Hypothalamus (tissue), 51 donors: ENCODE data around the gene PYCR2.

Experiments
- DNase-seq, 51 donors: peaks; one replicate each; lab custom pipeline; 2025; lab: John Stamatoyannopoulos, UW

Gene PYCR2

DNA sequence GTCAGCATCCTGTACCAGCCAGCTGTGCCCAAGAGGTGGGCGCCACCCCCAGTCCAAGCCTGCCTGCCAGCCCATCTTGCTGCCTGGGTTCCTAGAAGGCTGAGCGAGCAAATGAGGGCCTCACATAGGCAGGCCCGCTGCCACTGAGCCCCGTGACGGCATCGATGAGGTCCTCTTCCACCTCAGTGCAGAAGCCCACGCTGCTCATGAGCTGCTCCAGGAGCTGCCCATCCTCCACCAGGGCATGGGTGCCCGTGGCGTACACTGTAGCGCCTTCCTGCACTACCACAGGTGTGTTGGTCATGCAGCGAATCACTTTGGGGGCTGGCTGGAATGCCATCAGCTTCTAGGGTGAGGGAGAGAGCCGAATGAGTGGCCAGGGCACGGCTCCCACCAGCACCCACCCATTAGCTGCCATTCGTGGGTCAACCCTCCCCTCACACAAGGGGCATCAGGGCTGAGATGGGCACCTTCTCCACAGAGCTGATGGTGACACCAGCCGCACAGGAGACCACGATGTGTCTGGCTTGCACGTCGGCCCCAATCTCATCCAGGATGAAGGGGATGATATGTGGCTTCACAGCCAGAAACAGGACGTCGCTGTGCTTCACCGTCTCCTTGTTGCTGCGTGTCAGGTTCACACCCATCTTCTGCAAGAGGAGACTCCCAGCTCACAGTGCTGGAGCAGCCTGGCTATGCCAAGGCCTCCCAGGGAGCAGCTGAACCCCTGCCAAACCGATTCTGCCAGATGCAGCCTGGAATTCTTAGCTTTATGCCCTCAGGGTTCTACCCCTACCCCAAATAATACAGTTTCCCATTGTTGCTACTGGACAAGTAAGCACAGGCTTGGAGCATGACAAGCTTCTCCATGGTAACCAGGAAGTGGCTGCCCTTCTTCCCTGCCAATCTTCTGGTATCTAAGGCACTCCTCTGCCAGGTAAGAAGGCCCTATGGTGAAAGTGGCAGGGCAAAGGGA, 2.0 kb downstream of the PYCR2 start:
- peak in 4 of 51 donors; percentile 8 to 17 (median 10) for DNase-seq

DNA sequence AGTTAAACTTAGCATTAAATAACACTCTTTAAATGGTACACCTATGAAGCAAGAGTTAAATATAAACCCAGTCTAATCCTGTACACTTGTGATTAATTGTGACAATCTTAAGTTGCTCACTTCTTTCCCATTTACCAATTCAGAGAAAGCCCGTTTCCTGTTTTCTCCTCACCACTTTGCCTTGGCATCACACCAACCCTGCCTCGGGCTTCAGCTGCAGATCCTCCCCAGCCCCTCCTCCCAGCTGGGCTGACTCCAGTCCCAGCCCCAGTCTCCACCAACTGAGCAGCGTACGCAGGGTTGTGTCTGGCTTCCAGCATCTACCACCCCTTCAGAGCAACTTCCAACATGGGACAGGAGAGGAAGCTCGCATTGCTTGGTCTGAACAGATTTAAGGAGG, 4.1 kb downstream of the PYCR2 start:
- DNase-seq, result peak in 50 of 51 donors; percentile 10 to 93 (median 74)

DNA sequence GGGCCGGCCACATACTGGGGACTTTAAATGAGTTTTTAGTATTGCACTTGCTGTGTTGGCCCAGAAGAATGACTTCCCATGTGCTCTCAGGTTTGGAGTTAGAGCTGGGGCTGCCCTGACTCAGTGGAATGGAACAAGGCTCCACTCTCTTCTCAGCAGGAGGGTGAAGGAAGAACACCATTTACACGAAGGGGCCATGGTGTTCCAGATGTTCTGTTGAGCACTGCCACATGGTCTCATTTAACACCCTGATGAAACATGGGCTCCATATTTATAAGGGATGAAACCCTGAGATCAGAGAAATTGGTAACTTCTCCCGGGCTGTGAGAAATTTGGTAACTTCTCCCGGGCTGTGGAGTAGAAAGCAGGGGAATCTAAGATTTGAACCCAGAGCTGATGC, 5.8 kb downstream of the PYCR2 start:
- no peak for DNase-seq

DNA sequence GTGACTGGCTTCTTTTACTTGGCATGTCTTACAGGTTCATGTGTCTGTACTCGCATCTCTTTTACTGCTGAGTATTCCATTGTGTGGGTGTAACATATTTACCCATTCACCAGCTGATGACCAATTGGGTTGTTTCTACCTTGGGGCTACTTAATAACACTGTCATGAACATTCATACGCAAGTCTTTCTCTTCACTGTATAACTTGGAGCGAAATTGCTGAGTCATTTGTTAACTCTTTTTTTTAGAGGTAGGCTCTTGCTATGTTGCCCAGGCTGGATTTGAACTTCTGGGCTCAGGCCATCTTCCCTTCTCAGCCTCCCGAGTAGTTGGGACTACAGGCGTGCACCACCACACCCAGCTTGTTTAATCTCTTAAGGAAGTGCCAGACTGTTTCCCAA, 6.5 kb downstream of the PYCR2 start:
- no peak for DNase-seq

DNA sequence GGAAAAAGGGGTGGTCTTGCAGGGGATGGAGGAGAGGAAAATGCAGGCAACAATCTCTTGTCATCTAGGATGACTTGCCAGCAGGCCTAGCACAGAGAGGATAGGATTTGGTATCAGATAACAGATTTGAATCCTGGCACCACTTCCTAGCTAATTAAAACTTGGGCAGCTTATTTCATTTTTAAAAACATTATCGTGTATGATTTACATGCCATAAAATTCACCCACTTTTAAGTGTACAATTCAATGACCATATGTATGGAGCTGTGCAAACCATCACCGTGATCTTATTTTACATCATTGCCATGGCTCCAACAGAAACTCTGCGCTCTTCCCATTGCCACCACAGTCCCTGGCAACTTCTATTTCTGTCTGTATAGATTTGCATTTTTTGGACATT, 6.9 kb downstream of the PYCR2 start:
- DNase-seq, result no peak

DNA sequence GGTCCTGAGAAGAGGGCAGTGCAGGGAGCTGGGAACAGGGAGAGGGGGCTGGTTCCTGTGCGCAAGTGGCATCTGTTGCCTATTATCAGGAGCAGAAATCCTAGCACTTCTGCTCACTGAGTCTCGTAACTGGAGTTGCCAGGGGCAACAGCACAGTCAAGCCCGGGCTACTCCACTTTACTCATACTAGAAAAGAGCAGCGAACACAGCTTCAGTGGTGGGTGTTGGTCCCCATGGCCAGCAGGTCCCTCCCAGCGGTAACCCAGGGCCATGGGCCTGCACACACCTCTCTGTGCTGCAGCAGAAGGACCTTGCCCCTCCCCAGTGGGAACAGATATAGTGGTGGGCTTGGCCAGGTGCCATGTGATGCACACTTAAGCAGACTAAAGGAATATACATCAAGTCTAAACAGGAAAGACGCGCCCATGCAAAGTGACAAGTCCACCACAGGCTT, 8.5 kb downstream of the PYCR2 start:
- DNase-seq, result peak in 16 of 51 donors; percentile 3 to 40 (median 26)

DNA sequence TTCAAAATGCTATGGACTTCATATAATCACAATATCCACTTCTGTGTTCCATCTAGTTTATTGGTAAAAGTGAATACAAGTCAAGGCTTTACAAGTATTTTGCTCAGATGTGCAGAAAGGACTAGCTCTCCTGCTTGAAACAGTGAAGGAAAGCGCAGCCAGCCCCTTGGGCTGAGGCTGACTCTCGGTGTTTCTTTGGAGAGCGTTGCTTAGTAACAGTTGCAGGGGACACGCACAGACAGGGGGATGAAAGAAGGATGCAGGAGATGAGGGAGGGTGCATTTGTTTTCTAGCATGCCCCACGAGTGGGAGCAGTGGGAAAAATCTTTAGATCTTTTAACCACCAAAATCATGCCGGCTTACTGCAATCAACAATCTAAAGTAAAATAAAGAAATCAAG, 9.1 kb downstream of the PYCR2 start:
- DNase-seq, result peak in 9 of 51 donors; percentile 6 to 37 (median 14)

DNA sequence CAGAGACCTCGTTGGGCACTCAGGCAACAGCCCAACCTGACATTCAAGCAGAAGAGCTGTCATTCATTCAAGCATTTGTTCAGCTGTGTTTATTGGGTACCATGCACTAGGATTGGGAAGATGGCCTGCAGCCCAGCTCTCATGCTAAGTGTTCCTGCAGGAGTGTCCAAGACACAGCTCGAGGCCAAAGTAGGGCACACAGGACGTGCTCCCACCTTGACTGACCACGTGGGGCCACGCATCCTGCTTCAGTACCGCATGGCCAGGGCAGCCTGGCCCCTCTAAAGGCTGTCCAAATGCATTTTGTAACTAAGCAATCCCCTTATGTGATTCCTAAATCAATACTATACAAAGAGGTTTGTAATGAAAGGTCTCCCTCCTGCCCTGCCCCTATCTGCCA, 9.7 kb downstream of the PYCR2 start:
- DNase-seq, result no peak

DNA sequence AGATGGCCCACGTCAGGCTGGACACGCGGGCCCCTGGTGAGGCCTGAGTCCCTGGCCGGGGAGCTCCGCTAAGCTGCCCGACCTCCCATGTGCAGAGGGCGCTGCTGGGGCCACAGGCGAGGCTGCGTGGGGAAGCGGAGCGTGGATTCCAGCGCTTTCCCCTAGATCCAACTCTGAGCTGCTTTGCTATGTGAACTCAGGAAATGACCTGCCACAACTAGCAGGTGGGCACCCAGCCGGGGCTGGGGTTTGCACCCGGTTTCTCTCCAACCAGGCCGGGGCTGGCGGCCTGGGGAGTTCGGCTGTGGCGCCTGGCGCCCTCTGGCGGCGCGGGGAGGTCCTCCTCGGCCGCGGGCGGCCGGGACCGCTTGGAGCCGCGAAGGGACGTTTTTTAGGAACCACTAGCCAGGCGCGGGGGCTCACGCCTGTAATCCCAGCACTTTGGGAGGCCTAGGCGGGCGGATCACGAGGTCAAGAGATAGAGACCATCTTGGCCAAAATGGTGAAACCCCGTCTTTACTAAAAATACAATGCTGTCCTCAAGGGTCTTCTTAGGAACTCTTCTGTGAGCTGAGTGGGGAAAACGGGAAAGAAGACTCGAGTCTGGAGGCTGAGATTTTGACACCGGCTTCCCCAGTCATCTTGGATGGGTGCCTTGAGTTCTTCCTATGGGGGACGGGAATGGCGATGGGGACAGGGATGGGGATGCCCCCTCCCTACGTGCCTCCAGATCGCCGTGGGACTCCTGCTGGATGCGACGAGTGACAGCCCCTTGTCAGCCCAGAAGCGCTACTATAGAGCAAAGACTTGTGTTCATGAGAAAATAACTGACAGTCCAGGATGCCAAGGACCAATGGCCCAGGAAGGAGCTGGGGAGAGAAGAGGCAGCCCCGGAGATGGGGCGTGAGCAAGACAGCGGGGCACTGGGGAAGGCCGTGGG, 12.6 kb downstream of the PYCR2 start:
- DNase-seq, result peak in 40 of 51 donors; percentile 3 to 81 (median 33)

DNA sequence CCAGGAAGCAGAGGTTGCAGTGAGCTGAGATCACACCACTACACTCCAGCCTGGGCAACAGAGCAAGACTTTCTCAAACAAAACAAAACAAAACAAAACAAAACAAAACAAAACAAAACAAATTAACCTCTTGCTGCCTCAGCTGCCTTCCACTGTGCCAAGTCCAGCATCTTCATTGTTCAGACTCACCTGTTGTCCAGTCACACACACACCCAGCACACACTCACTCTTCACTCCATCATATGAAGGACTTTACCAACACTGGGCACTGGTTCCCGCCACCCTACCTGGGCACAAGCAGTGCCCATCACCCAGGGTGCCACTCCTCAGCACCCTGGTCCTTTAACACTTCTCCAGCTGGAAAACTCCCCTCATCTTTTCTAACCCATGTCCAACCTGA, 14.6 kb downstream of the PYCR2 start:
- no peak for DNase-seq

DNA sequence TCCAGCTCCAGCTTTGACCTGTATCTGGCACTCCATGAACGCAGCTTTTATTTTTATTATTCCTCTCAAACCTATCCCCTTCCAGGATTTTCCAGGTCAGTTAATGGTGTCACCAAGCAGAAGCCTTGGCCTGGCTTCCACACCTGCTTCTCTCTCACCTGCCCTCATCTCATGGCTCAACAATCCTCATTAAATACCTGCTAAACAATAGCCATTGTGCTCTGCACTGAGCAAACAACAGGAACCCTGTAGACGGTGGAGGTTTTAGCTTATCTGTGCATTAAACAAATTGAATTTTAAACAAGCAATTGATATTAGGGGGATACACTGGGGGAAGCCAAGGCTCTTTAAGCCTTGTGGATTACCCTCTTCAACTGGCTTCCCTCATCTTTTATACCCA, 15.3 kb downstream of the PYCR2 start:
- no peak for DNase-seq

DNA sequence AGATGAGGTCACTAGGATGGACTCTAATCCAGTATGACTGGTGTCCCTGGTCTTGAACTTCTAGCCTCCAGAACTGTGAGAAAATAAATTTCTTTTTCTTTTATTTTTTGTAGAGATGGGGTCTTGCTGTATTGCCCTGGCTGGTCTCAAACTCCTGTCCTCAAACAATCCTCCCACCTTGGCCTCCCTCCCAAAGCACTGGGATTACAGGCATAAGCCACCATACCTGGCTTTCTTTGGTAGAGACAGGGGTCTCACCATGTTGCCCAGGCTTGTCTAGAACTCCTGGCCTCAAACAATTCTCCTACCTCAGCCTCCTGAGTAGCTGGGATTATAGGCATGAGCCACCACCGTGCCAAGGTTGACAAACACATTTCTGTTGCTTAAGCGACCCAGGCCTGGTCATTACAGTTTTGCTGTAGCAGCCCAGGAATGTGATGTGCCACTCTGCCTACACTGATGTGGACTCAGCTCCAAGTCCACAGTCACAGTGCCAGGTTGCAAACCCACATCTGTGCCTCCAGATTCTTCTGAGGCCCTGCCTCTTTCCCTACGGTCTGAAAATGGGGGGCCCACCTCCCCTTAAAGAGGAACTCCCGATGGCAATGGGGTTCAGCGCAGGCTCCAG, 15.9 kb downstream of the PYCR2 start:
- DNase-seq, result no peak

DNA sequence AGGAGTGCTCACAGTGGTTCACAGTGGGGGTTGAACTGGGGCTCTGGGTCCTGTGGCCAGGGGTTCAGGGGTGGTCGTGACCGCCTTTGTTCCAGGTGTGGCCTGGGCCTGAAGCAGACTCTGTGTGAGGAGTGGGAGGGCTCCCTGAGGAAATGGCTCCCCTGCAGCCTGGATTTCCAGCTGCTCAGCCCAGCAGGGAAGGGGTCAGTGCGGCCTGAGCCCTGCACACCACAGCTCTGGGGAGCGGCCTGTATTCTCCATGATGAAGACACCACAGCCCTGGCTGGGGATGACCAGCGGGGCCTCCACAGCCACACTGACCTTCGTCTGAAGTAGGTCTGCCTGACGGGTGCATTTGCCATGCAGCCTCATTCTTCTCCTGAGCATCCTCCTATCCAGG, 16.7 kb downstream of the PYCR2 start:
- no peak for DNase-seq

DNA sequence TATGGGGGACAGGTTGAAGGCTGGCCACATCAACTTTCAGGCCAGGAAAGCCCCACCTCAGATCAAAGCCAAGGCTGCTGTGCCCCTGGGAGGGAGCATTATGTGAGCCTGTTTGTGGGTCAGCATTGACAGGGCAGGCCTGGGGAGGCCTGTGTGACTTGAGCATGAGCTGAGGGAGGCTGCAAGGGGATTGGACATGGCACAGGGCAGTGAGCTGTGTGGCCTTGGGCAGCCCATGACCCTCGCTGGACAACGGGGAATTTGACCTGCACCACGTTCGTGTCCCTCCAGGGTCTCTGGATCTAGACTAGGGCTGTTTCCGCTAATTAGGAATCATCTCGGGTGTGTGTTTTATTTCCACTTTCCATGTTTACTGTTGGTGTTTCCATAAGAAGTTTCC, 17.6 kb downstream of the PYCR2 start:
- DNase-seq, result no peak

DNA sequence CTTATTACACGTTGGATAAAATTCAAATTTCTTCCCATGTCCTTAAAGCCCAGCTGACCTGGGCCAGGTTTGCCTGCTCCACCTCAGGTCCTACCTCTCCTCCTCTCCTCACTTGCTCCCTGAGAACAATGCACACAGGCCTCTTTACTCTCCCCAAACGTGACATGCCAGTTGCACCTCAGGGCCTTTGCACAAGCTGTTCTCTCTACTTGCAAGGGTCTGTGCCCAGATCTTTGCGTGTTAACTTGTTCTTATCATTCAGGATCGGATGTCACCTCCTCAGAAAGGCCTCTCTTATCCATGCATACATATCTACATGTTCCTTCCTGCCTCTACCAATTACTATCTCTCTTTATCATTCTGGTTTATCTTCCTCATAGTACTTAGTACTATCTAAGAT, 20.4 kb downstream of the PYCR2 start:
- DNase-seq, result no peak

DNA sequence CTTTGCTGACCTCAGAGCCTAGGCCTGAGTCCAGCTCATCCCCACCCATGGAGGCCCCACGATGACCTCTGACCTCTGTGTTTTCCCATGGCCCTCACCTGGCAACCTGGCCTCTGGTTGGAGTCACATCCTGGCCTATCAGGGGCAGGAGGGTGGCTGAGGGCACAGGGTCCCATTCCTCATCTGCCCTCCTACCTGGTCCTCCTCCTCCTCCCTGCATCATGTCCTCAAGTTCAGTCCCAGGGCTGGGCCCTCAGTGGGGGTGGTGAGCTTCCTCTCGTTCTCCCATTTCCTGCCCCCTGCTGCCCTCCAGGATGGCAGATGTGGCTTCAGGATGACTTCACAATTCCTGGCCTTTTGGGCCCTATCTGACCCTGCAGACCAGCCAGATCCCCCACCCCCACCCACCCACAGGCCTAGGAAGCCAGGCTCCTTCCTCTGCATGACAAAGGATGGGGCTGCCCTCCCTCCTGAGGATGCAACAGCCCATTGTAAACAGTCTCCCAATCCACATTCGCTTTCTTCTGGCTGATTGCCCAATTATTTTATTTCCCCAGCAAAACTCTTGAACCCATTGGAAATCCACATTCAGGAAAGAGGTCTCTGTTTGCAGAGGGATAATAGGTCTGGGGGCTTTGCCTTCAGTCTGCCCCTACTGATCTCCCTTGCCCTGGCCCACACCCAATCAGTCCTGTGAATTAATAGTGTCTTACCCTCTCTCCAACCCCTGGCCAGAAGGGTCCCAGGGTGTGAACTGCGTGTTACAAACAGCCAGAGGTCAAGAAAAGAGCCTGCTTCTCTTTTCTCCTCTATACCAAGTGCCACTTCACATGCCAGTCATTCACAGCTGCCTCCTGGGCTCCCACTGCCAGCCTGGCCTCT, 24.8 kb downstream of the PYCR2 start:
- DNase-seq, result no peak

DNA sequence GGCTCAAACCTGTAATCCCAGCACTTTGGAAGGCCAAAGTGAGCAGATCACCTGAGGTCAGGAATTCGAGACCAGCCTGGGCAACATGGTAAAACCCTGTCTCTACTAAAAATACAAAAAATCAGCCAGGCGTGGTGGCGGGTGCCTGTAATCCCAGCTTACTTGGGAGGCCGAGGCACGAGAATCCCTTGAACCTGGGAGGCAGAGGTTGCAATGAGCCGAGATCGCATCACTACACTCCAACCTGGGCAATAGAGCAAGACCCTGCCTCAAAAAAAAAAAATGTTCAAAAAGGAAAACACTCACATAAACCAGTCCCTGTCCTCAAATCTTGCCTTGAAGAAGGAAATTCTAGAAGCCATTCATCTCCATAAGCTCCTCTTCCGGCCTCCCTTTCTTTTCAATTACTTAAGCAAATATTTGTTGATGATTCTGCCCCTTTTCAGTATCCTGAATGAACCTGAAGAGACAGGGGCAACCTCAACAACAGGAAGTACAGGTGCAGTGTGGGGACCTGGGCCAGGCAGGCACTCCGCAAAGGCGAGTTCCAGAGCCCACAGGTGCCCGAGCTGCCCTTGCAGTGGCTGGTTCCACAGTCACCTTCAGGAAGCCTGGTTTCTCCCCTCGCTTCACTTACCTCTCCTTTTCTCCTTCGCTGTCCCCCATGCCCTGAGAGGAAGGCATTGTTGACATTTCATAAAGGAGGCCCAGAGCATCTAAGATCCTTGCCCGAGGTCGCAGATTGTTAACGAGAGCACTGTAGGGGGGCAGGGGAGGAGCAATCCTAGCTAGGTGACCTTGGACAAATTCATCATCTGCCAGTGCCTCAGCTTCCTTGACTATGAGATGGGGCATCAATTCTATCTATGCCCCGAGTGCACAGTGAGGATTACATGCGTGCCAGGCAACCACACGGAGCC, 26.2 kb downstream of the PYCR2 start:
- no peak for DNase-seq

DNA sequence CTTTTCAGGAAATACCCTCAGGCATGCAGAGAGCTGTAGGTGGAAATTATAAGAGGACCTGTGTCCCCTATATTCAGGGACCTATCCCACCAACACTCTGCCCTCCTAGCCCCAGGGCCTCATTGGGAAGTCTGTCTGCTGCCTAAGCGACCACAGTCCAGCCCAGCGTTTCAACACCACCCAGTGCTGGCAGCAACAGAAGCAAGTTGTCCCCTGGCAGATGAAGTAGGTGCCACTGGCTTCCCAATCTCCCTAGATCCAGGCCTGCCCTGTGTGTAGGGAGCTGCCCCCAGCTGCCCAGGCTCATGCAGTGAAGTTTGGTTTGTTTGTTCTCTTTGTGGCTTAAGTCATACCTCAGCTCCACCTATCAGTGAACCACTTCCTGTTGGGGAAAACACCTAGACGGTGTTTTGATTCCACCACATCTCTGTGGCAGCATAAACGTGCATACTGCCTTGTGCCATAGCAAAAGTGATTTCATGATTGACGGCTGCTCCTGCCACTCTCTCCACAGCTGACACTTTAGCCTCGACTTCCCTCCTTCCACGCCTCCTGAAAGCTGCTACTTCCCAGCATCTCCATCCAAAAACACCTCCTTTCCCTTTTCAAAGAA, 27.0 kb downstream of the PYCR2 start:
- no peak for DNase-seq
